WTC11 (cell line): ENCODE measurements around the gene FHAD1. TPM values are rescaled to one million over a fixed set of nuclear protein-coding genes. Genes with fewer than 3 reads are reported as not detected.

Experiments used
- ATAC-seq: fragments of 200-7000 bp; cut with Tn5 transposase; 2 replicates; pipeline ENCODE4 v1.10.0; 2021; ENCODE audit warnings: mild to moderate bottlenecking, moderate library complexity
- CTCF ChIA-PET: fragments of 300-600 bp; sonication (Branson Sonifier 250); formaldehyde crosslinking; loops from one replicate; lab custom pipeline; 2021; ENCODE audit warnings: antibody characterized with exemption; lab: Charles Lee
- POLR2A ChIA-PET: fragments of 350-600 bp; sonication (Branson Sonifier 250); formaldehyde crosslinking; loops from one replicate; lab custom pipeline; 2021; ENCODE audit warnings: antibody characterized with exemption; lab: Charles Lee
- DNase-seq: peaks from one replicate; pipeline ENCODE4 v3.0.0; 2021; ENCODE audit warnings: low spot score
- H3K27ac Mint-ChIP-seq: 2 replicates; pipeline ENCODE4 v1.8.0; 2021; ENCODE audit warnings: mixed read lengths
- H3K27me3 Mint-ChIP-seq: 2 replicates; pipeline ENCODE4 v1.8.0; 2021; ENCODE audit warnings: low read depth, mild to moderate bottlenecking, moderate library complexity, mixed read lengths
- H3K36me3 Mint-ChIP-seq: 2 replicates; pipeline ENCODE4 v1.8.0; 2021; ENCODE audit warnings: mixed read lengths
- H3K4me1 Mint-ChIP-seq: 2 replicates; pipeline ENCODE4 v1.8.0; 2022; ENCODE audit warnings: mixed read lengths
- H3K4me3 Mint-ChIP-seq: 2 replicates; pipeline ENCODE4 v1.8.0; 2021; ENCODE audit warnings: mild to moderate bottlenecking, moderate library complexity, mixed read lengths
- H3K9me3 Mint-ChIP-seq: 2 replicates; pipeline ENCODE4 v1.8.0; 2021; ENCODE audit warnings: mixed read lengths
- ATF1 ChIP-seq: sonication (generic); formaldehyde crosslinking; IDR thresholded peaks from 2 replicates; pipeline ENCODE4 v1.8.1; 2023; ENCODE audit warnings: mild to moderate bottlenecking, moderate library complexity, missing genetic modification reagents
- CREM ChIP-seq: sonication (generic); formaldehyde crosslinking; IDR thresholded peaks from 2 replicates; pipeline ENCODE4 v1.8.1; 2022; ENCODE audit warnings: mild to moderate bottlenecking, missing genetic modification reagents, moderate library complexity
- FOXJ3 ChIP-seq: sonication (generic); formaldehyde crosslinking; IDR thresholded peaks from 2 replicates; pipeline ENCODE4 v1.9.0; 2021; ENCODE audit warnings: missing genetic modification reagents, mild to moderate bottlenecking, borderline replicate concordance
- GABPB1 ChIP-seq: sonication (generic); formaldehyde crosslinking; IDR thresholded peaks from 2 replicates; pipeline ENCODE4 v1.8.1; 2023; ENCODE audit warnings: mild to moderate bottlenecking, missing genetic modification reagents
- MYBL2 ChIP-seq: sonication (generic); formaldehyde crosslinking; IDR thresholded peaks from 2 replicates; pipeline ENCODE4 v1.8.1; 2023; ENCODE audit warnings: mild to moderate bottlenecking, moderate library complexity, missing genetic modification reagents
- NFATC4 ChIP-seq: fragments of 250-450 bp; sonication (Bioruptor Pico); IDR thresholded peaks from 2 replicates; pipeline ENCODE4 v1.9.0; 2021; ENCODE audit warnings: mild to moderate bottlenecking
- NFE2L1 ChIP-seq: sonication (generic); formaldehyde crosslinking; IDR thresholded peaks from 2 replicates; pipeline ENCODE4 v1.8.1; 2023; ENCODE audit warnings: missing genetic modification reagents
- OVOL2 ChIP-seq: fragments of 250-450 bp; sonication (Bioruptor Pico); IDR thresholded peaks from 2 replicates; pipeline ENCODE4 v1.9.0; 2021; ENCODE audit warnings: mild to moderate bottlenecking, borderline replicate concordance
- PRRX2 ChIP-seq: fragments of 250-450 bp; sonication (Bioruptor Pico); IDR thresholded peaks from 2 replicates; pipeline ENCODE4 v1.8.0; 2021; ENCODE audit warnings: mild to moderate bottlenecking
- RELA ChIP-seq: sonication (generic); formaldehyde crosslinking; IDR thresholded peaks from 2 replicates; pipeline ENCODE4 v1.8.1; 2022; ENCODE audit warnings: missing genetic modification reagents, mild to moderate bottlenecking, borderline replicate concordance
- SP1 ChIP-seq: sonication (generic); formaldehyde crosslinking; conservative IDR thresholded peaks from 2 replicates; pipeline ENCODE4 v1.8.1; 2022; ENCODE audit warnings: missing genetic modification reagents
- ZNF423 ChIP-seq: fragments of 250-450 bp; sonication (Bioruptor Pico); IDR thresholded peaks from 2 replicates; pipeline ENCODE4 v2.1.2; 2022; ENCODE audit warnings: mild to moderate bottlenecking, moderate library complexity
- total RNA-seq: library from RNA; stranded (reverse); gene quantifications from 3 replicates; pipeline ENCODE4 v1.2.3, GENCODE V29; 2021
- TF ChIP-seq, protein P1 (sequence below): sonication (generic); formaldehyde crosslinking; conservative IDR thresholded peaks from 2 replicates; pipeline ENCODE4 v1.8.1; 2022; ENCODE audit warnings: mild to moderate bottlenecking, missing genetic modification reagents
- TF ChIP-seq, protein P2 (sequence below): sonication (generic); formaldehyde crosslinking; IDR thresholded peaks from 2 replicates; pipeline ENCODE4 v1.8.0; 2023; ENCODE audit warnings: mild to moderate bottlenecking, missing genetic modification reagents
- TF ChIP-seq, protein P3 (sequence below): sonication (generic); formaldehyde crosslinking; IDR thresholded peaks from 2 replicates; pipeline ENCODE4 v1.8.0; 2022; ENCODE audit warnings: mild to moderate bottlenecking, missing genetic modification reagents
- TF ChIP-seq, protein P4 (sequence below): sonication (generic); formaldehyde crosslinking; IDR thresholded peaks from 2 replicates; pipeline ENCODE4 v1.8.0; 2022; ENCODE audit warnings: mild to moderate bottlenecking, missing genetic modification reagents
- TF ChIP-seq, protein P5 (sequence below): fragments of 250-450 bp; sonication (Bioruptor Pico); IDR thresholded peaks from 2 replicates; pipeline ENCODE4 v2.1.2; 2022; ENCODE audit warnings: mild to moderate bottlenecking, moderate library complexity
- TF ChIP-seq, protein P6 (sequence below): fragments of 250-450 bp; sonication (Bioruptor Pico); IDR thresholded peaks from 2 replicates; pipeline ENCODE4 v1.8.0; 2021; ENCODE audit warnings: mild to moderate bottlenecking
- TF ChIP-seq, protein P7 (sequence below): sonication (generic); formaldehyde crosslinking; IDR thresholded peaks from 2 replicates; pipeline ENCODE4 v1.8.0; 2022; ENCODE audit warnings: mild to moderate bottlenecking, missing genetic modification reagents
- TF ChIP-seq, protein P8 (sequence below): sonication (generic); formaldehyde crosslinking; IDR thresholded peaks from 2 replicates; pipeline ENCODE4 v1.8.1; 2023; ENCODE audit warnings: mild to moderate bottlenecking, missing genetic modification reagents, moderate library complexity
- TF ChIP-seq, protein P9 (sequence below): fragments of 250-450 bp; sonication (Bioruptor Pico); IDR thresholded peaks from 2 replicates; pipeline ENCODE4 v1.9.0; 2021; ENCODE audit warnings: moderate library complexity, mild to moderate bottlenecking, inconsistent platforms, borderline replicate concordance

FHAD1 gene
- total RNA-seq, 1 experiment from 2014 or later, result 3.0 TPM

DNA sequence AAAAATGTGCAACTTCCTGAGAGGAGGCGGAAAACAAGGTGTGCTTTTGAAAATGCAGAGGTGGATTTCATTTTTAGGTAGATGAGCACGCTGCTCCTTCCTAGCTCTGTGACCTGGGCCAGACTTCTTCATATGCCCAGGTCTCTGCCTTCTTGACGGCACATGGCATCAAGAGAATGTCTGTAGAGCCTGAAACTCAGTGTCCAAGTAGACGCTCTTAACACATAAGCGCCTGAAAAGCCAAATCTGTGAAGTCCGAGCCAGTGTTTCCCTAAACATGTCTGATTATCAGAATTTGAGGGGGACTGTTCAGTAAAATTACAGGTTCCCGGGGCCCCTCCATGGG lies 25.7 kb downstream of the FHAD1 start (continued):
- TF ChIP-seq, protein P1, sequence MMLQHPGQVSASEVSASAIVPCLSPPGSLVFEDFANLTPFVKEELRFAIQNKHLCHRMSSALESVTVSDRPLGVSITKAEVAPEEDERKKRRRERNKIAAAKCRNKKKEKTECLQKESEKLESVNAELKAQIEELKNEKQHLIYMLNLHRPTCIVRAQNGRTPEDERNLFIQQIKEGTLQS, result no peak
- TF ChIP-seq OVOL2 (no peak), RELA (CRISPR knock-in tag) (no peak)
- TF ChIP-seq, protein P2, sequence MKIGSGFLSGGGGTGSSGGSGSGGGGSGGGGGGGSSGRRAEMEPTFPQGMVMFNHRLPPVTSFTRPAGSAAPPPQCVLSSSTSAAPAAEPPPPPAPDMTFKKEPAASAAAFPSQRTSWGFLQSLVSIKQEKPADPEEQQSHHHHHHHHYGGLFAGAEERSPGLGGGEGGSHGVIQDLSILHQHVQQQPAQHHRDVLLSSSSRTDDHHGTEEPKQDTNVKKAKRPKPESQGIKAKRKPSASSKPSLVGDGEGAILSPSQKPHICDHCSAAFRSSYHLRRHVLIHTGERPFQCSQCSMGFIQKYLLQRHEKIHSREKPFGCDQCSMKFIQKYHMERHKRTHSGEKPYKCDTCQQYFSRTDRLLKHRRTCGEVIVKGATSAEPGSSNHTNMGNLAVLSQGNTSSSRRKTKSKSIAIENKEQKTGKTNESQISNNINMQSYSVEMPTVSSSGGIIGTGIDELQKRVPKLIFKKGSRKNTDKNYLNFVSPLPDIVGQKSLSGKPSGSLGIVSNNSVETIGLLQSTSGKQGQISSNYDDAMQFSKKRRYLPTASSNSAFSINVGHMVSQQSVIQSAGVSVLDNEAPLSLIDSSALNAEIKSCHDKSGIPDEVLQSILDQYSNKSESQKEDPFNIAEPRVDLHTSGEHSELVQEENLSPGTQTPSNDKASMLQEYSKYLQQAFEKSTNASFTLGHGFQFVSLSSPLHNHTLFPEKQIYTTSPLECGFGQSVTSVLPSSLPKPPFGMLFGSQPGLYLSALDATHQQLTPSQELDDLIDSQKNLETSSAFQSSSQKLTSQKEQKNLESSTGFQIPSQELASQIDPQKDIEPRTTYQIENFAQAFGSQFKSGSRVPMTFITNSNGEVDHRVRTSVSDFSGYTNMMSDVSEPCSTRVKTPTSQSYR (CRISPR knock-in tag), result no peak
- TF ChIP-seq, all 79 proteins: peak for 0

DNA sequence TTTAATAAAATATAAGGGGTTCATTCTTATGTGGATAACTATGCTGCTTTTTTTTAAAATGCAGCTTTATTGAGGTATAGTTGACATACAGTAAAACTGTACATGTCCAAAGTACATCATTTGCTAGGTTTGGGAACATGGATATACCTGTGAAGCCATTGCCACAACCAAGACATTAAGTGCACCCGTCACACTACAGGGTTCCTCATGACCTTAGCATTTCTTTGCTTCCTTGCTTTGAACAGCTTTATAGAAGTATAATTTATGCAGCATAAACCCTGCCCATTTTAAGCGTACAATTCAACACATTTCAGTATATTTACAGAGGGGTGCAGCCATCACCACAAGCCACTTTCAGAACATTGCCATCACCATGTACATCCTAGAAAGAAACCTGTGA lies 26.3 kb downstream of the FHAD1 start:
- DNase-seq (no peak), ATAC-seq (no peak)
- H3K36me3 Mint-ChIP-seq, result no peaks in the 10 kb centered on the region
- POLR2A ChIA-PET, result no interaction called here
- no peaks in the 10 kb centered on the region for H3K9me3 Mint-ChIP-seq
- peaks cover 6% of the 10 kb centered on the region for H3K27me3 Mint-ChIP-seq
- CTCF ChIA-PET, result interaction anchor here (2.6 to 4.4 kb wide), 2 partner anchors 117 to 121 kb away, joined by 8 to 60 read pairs; partner anchors contain the start of gene TMEM51
- H3K4me1 Mint-ChIP-seq, result peaks cover 9% of the 10 kb centered on the region
- TF ChIP-seq FOXJ3 (CRISPR knock-in tag), result no peak
- no peak for TF ChIP-seq CREM (CRISPR knock-in tag)
- TF ChIP-seq, protein P3, sequence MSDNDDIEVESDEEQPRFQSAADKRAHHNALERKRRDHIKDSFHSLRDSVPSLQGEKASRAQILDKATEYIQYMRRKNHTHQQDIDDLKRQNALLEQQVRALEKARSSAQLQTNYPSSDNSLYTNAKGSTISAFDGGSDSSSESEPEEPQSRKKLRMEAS, result no peak
- TF ChIP-seq GABPB1 (CRISPR knock-in tag), result no peak
- TF ChIP-seq ATF1 (CRISPR knock-in tag), result no peak
- TF ChIP-seq SP1 (CRISPR knock-in tag), result no peak
- TF ChIP-seq NFATC4 (CRISPR knock-in tag), result no peak
- TF ChIP-seq ZNF423 (CRISPR knock-in tag), result no peak
- TF ChIP-seq, protein P4, sequence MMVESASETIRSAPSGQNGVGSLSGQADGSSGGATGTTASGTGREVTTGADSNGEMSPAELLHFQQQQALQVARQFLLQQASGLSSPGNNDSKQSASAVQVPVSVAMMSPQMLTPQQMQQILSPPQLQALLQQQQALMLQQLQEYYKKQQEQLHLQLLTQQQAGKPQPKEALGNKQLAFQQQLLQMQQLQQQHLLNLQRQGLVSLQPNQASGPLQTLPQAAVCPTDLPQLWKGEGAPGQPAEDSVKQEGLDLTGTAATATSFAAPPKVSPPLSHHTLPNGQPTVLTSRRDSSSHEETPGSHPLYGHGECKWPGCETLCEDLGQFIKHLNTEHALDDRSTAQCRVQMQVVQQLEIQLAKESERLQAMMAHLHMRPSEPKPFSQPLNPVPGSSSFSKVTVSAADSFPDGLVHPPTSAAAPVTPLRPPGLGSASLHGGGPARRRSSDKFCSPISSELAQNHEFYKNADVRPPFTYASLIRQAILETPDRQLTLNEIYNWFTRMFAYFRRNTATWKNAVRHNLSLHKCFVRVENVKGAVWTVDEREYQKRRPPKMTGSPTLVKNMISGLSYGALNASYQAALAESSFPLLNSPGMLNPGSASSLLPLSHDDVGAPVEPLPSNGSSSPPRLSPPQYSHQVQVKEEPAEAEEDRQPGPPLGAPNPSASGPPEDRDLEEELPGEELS (CRISPR knock-in tag), result no peak
- TF ChIP-seq, protein P5, sequence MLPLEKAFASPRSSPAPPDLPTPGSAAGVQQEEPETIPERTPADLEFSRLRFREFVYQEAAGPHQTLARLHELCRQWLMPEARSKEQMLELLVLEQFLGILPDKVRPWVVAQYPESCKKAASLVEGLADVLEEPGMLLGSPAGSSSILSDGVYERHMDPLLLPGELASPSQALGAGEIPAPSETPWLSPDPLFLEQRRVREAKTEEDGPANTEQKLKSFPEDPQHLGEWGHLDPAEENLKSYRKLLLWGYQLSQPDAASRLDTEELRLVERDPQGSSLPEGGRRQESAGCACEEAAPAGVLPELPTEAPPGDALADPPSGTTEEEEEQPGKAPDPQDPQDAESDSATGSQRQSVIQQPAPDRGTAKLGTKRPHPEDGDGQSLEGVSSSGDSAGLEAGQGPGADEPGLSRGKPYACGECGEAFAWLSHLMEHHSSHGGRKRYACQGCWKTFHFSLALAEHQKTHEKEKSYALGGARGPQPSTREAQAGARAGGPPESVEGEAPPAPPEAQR (CRISPR knock-in tag), result no peak
- TF ChIP-seq, protein P6, sequence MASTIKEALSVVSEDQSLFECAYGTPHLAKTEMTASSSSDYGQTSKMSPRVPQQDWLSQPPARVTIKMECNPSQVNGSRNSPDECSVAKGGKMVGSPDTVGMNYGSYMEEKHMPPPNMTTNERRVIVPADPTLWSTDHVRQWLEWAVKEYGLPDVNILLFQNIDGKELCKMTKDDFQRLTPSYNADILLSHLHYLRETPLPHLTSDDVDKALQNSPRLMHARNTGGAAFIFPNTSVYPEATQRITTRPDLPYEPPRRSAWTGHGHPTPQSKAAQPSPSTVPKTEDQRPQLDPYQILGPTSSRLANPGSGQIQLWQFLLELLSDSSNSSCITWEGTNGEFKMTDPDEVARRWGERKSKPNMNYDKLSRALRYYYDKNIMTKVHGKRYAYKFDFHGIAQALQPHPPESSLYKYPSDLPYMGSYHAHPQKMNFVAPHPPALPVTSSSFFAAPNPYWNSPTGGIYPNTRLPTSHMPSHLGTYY (CRISPR knock-in tag), result no peak
- TF ChIP-seq NFE2L1, result no peak
- no peak for TF ChIP-seq PRRX2
- TF ChIP-seq, protein P7, sequence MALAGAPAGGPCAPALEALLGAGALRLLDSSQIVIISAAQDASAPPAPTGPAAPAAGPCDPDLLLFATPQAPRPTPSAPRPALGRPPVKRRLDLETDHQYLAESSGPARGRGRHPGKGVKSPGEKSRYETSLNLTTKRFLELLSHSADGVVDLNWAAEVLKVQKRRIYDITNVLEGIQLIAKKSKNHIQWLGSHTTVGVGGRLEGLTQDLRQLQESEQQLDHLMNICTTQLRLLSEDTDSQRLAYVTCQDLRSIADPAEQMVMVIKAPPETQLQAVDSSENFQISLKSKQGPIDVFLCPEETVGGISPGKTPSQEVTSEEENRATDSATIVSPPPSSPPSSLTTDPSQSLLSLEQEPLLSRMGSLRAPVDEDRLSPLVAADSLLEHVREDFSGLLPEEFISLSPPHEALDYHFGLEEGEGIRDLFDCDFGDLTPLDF, result no peak
- TF ChIP-seq, protein P8, sequence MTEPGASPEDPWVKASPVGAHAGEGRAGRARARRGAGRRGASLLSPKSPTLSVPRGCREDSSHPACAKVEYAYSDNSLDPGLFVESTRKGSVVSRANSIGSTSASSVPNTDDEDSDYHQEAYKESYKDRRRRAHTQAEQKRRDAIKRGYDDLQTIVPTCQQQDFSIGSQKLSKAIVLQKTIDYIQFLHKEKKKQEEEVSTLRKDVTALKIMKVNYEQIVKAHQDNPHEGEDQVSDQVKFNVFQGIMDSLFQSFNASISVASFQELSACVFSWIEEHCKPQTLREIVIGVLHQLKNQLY (CRISPR knock-in tag), result no peak
- no peak for TF ChIP-seq MYBL2 (CRISPR knock-in tag)
- TF ChIP-seq, protein P9, sequence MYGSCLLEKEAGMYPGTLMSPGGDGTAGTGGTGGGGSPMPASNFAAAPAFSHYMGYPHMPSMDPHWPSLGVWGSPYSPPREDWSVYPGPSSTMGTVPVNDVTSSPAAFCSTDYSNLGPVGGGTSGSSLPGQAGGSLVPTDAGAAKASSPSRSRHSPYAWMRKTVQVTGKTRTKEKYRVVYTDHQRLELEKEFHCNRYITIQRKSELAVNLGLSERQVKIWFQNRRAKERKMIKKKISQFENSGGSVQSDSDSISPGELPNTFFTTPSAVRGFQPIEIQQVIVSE, result no peak
- H3K4me3 Mint-ChIP-seq, result no peak overlapping the region
- H3K27ac Mint-ChIP-seq, result no peak overlapping the region
